ENCODE data around the gene RAD51B.
"Not testable (repeated sequence)": the region's sequence is repeated elsewhere in the genome, so short reads cannot be mapped to it uniquely, and the experiment has no call there.

RAD51B gene

DNA sequence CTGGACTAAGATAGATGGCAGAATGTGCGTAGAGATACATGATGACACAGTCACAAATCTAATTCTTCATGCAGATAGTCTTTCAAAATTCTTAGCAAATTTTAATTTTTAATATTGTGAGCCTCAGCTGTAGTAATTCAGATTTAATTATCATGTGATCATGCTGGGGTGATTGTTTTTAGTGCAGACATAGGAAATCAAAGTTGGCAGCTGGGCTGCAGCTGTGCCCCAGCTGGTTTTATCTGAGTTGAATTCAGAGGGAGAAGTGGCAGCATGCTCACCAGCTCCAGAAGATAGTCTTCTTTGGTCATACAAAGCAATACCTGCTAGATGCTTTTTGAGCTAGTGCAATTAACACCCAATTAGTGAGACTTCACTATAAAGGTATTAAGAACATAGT is 292.9 kb downstream of the RAD51B start:
- DNase-seq (ENCODE audit: low read depth): no peak

- DNase-seq (ENCODE audit: low read depth): no peak
Observed at GRCh38 chr14:68113343-68113930, 293.9 kb downstream of the RAD51B start.

DNA sequence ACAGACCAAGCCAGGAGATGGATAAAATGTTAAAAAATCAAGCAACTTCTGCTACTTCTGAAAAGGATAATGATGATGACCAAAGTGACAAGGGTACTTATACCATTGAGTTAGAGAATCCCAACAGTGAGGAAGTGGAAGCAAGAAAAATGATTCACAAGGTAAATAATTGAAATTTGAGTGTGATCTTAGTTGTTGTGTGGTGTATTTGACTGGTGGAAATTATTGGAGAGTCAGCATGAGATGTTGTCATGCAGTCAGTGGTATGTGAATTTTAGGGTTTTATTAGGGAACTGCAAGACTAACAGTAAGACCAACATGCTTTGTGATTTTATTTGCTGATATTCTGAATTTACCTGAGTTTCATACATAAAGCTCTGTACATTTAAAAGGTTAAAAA is 296.4 kb downstream of the RAD51B start:
- DNase-seq (ENCODE audit: low read depth): not testable (repeated sequence)

DNA sequence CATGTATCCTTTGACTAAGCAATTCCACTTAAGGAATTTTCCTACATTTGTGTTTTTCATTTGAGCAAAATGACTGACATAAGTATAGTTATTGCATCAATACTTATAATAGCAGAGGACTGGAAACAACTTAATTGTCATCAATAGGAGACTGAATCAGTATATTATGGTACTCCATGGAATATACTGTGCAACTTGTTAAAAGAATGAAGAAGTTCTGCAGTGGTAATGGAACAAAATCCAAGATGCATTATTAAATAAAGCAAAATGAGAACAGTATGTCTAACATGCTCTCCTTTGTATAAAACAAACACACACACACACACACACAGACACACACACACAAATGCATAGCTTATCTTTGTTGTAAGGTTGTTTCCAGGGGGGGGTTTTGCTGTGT is 303.1 kb downstream of the RAD51B start:
- no peak for DNase-seq (ENCODE audit: low read depth)

DNA sequence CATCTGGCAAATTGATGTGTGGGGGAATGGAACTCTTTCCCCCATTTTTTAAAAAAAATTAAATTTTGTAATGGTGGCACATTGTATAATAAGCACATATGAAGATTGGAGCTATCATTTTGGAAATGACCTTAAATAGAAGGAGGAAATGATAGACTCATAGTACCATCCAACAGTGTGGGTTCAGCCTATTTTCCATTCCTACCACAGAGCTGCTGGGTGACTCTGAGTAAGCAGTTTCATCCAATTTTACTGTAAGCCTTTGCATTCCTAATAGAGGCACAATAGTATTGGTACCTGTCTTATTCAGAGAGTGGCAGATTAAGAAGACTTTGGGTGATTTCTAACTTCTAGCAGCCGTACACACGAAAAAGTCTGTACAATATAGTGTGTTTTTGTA is 304.5 kb downstream of the RAD51B start:
- DNase-seq (ENCODE audit: low read depth): no peak

- DNase-seq (ENCODE audit: low read depth): peak; percentile 64
Observed at GRCh38 chr14:68124979-68125731, 305.6 kb downstream of the RAD51B start.

DNA sequence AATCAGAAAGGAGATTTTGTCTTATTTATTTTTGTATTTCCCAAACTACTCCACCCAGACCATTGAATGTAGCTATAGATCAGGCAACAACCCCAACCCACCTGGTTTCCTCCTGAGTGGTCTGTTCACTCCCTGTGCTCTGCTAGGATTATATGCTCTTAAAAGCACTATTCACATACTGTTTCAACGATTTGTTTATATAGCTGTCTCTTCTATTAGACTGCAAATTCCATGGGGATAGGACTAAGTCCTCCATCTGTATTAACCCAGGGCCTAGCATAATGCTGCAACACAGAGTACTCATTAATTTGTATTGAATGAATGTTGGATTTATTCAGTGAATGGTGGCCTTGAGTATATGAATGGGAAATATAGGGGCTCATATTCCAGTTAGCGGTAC is 307.6 kb downstream of the RAD51B start:
- DNase-seq (ENCODE audit: low read depth): no peak

- DNase-seq (ENCODE audit: low read depth): no peak
Observed at GRCh38 chr14:68131907-68132306, 312.3 kb downstream of the RAD51B start.

- DNase-seq (ENCODE audit: low read depth): no peak
Observed at GRCh38 chr14:68132563-68133121, 313.1 kb downstream of the RAD51B start.

GRCh38 chr14:68133856-68134255 is 314.3 kb downstream of the RAD51B start:
- no peak for DNase-seq (ENCODE audit: low read depth)

DNA sequence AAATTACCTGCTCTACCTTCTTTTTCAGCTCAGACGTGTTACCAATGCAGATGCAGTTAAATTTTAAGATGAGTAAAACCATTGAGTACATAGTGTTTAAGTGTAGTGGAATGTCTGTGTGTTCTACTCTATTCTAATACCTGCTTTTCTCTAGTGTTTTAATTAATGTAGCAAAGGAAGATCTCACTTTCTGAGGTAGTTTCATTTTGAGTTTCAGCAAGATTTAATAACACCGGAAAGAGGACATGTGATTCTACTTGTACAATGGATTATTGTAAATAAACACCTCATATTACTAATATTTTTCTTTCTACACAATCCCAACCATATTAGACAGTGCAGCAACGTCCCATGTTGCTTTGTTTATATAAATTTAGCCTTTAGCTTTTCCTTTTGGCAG is 315.4 kb downstream of the RAD51B start:
- DNase-seq (ENCODE audit: low read depth): no peak

DNA sequence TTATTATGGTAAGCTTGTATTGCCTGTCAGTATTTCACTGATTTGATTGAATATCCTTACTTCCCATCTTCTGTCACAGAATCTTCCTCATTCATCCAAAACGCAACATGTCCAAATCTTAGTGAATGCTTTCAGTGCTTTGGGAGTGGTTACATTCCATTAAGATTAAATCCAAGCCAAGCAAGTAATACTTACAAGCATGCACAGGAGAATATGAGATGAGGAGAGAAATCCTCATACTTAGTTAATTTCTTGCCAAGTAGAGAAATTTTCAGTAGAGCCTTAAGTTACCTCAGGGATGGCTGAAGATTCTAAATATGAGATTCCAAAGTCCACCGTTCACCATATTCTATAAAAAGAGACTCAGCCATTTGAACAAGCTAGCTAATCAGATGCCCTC is 316.0 kb downstream of the RAD51B start:
- no peak for DNase-seq (ENCODE audit: low read depth)

GRCh38 chr14:68137704-68138619 is 318.4 kb downstream of the RAD51B start:
- DNase-seq (ENCODE audit: low read depth): peak; percentile 83

DNA sequence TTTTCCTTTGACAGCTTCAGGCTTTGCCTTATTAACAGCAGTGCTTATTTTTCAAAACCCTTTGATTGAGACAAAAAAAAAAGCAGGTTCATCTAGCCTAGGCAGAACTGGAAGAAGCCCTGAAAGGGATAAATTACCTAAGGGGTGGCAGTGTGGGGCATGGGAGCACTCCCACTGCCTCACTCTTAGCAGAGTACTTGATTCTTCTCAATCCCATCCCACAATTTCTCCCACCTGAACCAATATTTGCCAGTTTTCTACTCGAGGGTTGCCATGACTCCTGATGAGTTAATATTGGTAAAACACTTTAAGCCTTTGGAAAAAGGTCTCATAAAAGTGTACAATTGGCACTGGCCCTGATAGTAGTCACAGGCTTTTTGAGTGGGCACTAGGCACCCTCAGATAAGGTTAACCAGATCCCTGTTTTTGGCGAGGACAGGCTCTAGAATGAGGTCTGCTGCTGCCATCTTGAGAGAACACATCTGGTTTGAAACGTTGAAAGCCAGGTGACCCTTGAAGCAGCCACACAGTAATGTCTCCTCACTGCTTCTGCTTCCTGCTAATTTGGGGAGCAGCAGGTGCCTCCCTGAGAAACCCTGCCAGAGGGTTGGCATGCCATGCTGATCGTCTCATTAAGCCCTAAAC is 320.0 kb downstream of the RAD51B start:
- DNase-seq (ENCODE audit: low read depth): no peak

DNA sequence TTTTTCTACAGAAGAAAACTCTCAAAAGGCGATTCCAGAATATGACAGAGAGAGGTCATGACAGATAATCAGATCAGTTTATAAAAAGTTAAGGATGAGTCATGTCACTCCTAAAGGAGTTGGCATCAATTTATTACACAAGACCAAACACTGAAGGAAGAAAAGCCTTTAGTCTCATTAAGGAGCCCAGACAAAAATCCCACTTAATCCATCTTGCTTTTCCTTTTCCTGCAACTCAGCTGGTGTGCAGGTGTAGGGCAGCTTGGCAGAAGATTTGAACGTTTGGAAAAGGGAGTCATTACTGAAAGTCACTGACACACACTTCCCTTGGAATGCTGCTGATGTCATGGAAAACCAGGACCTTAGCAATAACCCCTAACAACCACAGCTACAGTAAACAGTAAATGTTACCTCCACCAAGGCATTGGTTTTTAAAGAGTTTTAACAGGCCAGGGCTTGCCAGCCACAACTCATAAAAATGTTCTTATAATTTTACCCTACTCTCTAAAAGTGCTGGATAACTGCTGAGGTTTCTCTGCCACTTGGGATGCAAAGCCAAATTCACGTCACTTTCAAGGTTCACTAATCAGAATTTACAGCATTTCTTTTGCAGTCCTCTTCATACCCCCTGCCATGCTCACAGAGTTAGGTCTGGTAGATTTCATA is 320.6 kb downstream of the RAD51B start:
- peak; percentile 96 for DNase-seq (ENCODE audit: low read depth)

DNA sequence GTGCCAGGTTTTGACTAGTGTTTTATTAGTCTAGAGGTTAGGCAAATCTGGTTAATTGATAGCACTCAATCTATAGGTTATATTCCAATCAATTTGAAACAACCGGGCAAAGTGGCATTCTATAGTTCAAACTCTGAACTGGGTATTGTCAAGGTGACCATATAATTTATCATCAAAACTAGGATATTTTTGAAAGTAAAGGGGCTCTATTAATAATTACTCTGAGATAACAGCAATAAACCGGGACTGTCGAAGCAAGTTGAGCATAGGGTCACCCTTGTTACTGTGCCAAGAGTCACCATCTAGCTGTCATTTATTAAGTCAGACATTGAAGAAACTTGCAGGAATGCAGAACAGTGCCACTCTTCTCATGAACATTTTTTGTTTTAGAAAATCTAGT is 321.2 kb downstream of the RAD51B start:
- no peak for DNase-seq (ENCODE audit: low read depth)

GRCh38 chr14:68141281-68142088 is 321.9 kb downstream of the RAD51B start:
- peak; percentile 60 for DNase-seq (ENCODE audit: low read depth)

- DNase-seq (ENCODE audit: low read depth): no peak
Observed at GRCh38 chr14:68143341-68143841, 323.8 kb downstream of the RAD51B start.

GRCh38 chr14:68144051-68144681 is 324.6 kb downstream of the RAD51B start:
- no peak for DNase-seq (ENCODE audit: low read depth)

DNA sequence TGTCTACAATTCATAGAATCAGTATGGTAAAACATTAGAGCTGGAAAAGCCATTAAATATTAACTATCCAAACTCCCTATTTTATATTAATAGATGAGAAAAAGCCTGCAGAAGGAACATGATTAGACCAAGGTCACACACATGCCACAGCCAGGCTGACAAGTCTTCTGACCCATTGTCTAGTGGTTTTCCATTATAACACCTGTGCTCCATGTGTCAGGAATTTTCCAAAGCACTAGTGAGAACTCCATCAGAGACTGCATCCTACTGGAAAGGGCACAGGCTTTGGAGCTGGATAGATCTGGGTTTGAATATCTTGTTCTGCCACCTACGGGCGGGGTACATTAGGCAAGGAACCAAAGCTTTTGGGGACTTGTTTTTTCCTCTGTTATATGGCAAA is 325.5 kb downstream of the RAD51B start:
- DNase-seq (ENCODE audit: low read depth): no peak

Measured in HS-5 (cell line).